GM21381 (cell line): Measurements from ENCODE around the gene ARHGEF11.

Source experiments
- ATAC-seq: cut with Tn5 transposase; IDR thresholded peaks from one replicate; pipeline ENCODE4 v1.9.1; 2021; ENCODE audit warnings: mild to moderate bottlenecking, moderate library complexity; ENCODE audit not compliant: unreplicated experiment

ARHGEF11 gene

GRCh38 chr1:156898971-156899664 is 146.4 kb downstream of the ARHGEF11 start:
- no peak for ATAC-seq

DNA sequence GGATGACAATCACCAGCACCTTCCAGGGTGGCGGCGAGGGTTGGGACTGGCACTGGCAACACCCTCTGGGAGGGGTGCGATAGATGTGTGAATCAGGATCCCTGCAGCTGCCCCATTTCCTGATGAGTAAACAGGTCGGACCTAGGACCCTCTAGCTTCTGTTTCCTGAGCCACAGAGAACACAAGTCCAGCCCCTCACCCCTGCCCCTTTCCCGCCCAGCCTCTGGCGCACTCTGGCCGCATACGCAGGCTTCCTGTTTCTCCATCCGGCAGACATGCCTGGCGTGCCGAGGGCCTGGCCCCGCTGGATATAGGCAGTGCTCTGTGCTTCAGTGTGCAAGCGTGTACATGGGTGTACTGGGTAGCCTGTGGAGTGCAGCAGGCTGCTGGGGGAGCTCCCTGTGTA is 147.4 kb downstream of the ARHGEF11 start:
- ATAC-seq: no peak

- no peak for ATAC-seq
Observed at GRCh38 chr1:156897078-156897825, 148.3 kb downstream of the ARHGEF11 start.

DNA sequence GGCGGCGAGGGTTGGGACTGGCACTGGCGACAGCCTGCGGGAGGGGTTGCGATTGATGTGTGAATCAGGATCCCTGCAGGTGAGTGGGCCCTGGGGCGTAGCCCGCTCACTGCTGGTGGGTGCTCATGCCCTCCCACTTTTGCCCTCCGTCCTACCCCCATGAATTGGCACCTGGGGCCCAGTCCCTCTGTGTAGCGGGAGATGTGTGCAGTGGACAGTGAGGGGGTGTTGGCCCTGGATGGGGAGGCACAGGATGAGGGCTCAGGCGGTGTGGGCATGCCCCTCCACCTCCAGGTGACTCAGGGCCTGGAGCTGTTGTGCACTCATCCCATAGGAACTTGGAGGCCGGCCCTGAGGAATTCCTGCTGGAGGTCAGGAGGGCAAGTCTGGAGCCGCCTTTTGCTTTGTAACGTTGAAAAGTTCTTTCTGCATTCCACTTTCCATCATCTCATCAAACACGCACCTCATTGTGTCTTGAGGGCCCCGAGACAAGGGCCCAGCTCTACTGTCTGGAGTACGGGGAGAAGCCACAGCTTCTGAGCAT is 149.0 kb downstream of the ARHGEF11 start:
- ATAC-seq: no peak

GRCh38 chr1:156895927-156896326 is 149.6 kb downstream of the ARHGEF11 start:
- ATAC-seq: no peak

DNA sequence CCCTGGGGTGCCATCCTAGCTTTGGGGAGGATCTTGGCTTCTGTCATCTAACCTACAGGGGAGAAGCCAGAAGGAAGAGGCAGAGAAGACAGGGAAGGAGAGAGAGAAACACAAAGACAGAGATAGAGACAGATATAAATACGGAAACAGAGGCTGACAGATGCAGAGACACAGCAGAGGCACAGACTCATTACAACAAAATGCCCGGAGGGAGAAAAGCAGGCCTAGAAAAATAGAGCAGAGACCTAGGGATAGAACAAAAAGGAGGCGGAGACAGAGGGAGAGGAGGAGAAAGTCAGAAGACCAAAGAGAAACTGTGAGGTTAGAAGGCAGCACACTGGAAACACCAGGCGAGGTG is 150.1 kb downstream of the ARHGEF11 start:
- ATAC-seq: no peak

DNA sequence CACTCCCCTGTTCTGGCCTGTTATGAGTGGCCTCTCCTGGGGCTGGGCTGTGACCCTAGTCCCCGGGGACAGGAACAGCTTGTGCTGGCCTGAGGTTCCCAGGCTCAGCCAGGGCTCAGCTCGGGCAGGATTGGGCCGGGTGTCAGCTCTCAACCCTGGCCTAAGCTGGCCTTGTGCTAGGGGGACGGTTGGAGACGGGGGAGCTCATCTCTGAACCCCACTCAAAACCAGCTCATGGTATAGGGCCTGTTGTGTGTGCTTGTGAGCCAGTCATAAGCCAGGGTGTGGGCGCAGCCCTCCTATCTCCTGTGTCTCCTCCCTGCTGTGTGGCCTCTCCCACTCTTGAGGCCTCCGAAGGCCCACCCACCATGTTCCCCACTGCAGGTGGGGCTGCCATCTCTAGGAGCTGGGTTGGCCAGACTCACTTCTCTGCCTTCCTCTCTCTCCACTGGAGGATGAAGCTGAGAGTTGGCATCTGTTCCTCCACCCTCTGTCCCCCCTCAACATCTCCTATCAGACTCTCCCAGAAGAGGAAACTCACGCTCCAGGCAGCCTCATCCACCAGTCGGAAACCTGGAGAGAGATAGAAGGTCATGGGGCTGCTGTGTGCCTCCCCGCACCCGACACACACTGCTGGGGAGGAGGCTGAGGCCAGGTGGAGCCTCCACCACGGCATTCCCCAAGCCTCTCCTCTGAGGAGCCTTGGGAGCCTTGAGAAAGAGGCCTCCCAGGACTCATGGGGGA is 150.7 kb downstream of the ARHGEF11 start:
- ATAC-seq: no peak

DNA sequence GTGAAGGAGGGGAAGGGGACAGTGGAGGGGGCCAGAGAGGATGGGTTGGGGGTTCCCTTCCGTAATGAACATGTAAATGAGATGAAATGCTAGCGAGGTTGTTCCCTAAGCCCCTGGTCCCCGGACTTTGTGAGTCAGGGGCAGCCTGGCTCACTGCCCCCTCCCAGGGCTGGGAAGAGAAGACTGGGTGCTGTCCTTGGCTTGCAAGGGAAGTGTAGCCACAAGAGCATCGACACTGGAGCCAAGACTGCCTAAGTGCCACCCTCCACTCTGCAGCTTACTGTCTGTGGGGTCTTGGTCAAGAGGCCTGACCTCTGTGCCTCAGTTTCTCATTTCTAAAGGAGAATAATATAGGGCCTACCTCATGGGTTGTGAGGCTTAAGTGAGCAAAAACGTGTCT is 151.5 kb downstream of the ARHGEF11 start:
- ATAC-seq: no peak

DNA sequence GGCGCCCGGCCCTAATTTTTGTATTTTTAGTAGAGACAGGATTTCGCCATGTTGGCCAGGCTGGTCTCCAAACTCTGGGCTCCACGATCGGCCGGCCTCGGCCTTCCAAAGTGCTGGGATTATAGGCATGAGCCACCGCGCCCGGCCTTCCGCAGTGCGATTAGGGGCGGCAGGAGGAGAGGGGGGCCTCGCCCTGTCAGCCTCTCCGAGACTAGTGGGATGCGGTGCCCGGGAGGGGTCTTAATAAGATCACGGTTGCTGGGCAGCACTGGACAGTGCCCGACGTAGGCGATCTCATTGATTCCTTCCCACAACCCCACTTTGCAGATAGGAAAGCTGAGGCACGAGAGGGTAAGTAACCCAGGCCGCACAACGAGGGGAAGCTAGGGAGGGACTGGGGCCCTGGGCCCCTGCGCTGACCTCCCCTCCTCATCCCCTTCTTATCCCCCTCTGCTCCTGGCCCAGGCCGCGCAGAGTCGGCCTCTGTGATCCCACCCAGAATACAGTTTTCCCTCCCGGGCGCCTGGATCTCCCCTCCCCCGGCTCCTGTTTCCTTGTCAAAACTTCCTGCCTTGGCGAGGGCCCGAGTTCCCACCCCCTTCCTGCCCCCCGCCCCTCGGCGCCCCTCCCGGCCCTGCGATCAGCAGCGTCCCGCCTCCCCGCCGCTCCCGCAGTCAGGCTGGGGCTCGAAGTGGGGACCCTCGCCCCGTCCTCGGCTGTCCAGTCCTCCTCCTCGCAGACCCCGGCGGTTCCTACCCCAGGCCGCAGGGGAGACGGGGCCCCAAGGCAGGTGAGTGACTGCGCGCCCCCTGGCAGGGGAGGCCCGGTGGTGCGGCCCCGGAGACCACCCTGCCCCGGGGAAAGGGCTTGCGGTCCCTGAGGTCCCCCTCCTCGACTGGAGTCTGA is 152.2 kb downstream of the ARHGEF11 start, which contains the start of gene PEAR1:
PEAR1 (plus strand) TSS at position 671 of the 906 bp plus-strand sequence. CDS start 10,209 bp downstream, outside the sequence.
- no peak for ATAC-seq

DNA sequence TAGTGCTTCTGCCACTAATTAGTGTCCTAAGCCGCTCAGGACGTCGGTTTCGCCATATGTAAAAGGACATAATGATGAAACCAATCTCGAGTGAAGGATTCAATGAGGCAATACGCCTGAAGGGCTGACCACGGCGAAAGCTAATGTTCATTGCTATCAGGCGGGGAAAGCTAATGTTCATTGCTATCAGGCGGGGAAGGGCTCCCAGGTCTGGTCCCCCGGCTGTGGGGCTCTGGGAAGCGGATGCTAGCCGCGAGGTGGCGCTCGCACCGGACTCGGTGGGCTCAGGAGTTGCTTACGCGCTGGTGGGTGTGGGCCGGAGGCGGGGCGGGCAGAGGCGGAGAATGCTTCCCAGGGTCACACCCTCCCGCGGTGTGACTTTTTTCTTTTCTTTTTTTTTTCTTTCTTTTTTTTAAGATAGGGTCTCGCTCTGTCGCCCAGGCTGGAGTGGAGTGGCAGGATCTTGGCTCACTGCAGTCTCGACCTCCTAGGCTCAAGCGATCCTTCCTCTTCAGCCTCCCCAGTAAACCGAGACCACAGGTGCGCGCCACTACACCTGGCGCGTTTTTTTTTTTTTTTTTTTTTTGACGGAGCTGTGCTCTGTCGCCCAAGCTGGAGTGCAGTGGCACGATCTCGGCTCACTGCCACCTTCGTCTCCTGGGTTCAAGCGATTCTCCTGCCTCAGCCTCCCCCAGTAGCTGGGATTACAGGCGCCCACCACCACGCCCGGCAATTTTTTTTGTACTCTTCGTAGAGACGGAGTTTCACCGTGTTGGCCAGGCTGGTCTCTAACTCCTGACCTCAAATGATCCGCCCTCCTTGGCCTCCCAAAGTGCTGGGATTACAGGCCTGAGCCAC is 153.1 kb downstream of the ARHGEF11 start:
- ATAC-seq: peak; percentile 71

DNA sequence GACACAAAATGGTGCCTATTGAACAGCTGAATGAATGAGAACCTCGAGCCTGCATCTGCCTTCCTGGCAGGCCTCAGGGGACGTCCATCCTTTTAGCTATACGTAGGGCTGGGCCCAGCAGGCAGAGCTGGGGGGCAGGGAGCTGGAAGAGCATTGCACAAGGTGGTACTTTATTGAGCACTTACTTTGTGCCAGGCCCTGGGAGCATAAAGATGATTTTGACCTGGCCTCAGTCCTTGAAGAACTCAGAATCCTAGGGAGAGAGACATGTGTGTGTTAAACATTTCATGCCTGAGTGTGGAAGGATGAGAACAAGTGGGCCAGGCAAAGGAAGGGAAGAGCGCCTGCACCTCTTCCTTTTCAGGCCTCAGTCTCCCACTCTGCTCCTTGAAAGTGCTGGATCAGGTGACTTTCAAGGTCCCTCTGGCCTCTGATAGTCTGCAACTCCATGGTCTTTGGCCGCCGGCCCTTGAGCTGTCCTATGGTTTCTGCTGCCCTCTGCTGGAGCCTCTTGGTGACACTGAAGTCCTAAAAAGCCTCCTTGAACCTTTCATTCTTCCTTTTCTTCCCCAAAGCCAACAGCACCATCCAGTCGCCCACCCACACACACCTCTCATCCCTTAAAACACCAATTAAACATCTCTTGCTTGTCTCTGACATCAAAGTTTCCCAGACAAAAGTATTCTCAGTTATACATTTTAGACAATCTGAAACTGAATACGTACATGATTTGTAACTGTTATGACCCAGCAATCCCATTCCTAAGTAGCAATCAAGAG is 155.6 kb downstream of the ARHGEF11 start:
- no peak for ATAC-seq

DNA sequence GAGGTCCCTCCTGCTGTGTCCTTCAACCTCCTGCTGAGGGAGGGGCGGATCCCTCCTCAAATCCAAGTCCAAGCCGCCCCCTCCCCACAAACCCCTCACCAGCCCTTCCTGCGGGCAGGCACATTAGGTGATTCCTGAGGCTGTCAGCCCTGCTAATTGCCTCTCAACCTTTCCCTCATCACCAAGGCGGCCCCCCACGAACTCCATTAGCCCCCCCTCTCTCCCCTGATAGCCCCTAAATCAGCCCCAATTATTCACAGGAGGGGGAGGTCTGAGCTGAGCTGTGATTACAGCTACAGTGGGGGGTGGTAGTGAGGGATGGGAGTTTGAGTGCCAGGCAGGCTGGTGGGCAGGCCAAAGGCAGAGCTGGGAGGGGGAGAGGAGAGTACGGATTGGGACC is 157.8 kb downstream of the ARHGEF11 start:
- no peak for ATAC-seq

DNA sequence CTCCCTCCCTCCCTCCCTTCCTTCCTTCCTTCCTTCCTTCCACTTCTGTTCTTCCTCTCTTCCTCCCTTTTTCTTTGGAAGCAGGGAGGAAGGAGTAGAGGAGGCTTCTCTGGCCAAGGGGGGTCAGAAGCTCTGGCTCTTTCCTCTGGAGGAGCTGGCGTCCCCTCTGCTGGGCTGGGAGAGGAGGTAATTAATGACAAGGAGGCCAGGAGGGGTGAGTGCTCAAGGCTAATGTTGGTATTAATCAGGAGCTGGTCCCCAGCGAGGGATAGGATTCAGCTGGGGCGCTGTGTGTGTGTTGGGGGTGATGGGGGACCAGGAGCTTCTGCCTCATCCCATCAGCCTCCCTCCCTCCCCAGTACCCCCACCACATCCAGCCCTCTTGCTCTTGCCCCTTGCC is 158.2 kb downstream of the ARHGEF11 start:
- no peak for ATAC-seq

GRCh38 chr1:156886583-156887281 is 158.8 kb downstream of the ARHGEF11 start:
- ATAC-seq: no peak

DNA sequence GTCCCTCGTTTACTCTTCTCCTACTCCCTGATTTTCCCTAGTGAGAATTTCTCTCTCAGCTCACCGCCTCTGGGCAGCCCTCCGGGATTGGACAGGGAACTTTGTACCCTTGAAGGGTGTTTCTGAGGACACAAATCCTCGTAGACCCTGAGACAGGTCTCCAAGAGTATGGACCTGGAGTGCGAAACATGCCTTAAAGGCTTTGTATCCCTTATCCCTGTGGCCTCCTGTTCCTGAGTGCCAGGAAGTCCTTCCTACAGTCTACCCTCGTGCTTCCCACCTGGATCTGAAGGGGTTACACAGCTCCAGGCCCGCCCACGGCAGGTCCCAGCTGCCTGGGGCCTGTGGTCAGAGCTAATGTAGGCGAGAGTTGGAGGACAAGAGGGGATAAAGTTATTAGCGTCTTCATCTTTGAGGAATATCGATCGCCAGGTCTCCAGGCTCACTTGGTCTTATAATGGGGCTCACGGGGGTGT is 159.6 kb downstream of the ARHGEF11 start:
- ATAC-seq: no peak

DNA sequence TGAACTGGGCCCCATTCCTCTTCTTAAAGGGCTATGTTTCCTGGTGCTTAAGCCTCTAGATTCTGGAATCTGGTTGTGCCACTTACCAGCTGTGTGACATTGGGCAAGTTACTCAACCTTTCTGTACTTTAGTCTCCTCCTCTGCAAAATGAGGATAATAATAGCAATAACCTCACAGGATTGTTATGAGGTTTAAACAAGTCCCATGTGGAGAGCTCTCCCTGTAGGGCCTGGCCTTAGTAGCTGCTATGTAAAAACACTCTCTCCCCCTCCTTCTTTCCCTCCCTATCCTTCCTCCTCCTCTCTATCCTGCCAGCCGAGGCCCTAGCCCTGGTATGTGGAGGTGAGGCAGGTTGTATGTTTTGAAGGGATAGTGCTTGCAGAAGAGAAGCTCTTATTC is 160.2 kb downstream of the ARHGEF11 start:
- no peak for ATAC-seq
